Activated T-cell treated with anti-CD3 and anti-CD28 coated beads, Interleukin-2, amount 50 U/mL, for 24 hours (primary cell): ENCODE results near the gene IL34.

Source experiments
- DNase-seq: peaks from one replicate; pipeline ENCODE4 v3.0.0-alpha.2; 2020
- H3K27ac Mint-ChIP-seq: 2 replicates; pipeline ENCODE4 v1.8.0; 2020; ENCODE audit warnings: mild to moderate bottlenecking, mixed read lengths
- H3K27me3 Mint-ChIP-seq: 2 replicates; pipeline ENCODE4 v1.8.0; 2020; ENCODE audit warnings: mixed read lengths
- H3K36me3 Mint-ChIP-seq: 2 replicates; pipeline ENCODE4 v1.8.0; 2020; ENCODE audit warnings: low read depth, mixed read lengths
- H3K4me1 Mint-ChIP-seq: 2 replicates; pipeline ENCODE4 v1.8.0; 2020; ENCODE audit warnings: low read depth, mixed read lengths
- H3K4me3 Mint-ChIP-seq: 2 replicates; pipeline ENCODE4 v1.8.0; 2020; ENCODE audit warnings: mild to moderate bottlenecking, moderate library complexity, mixed read lengths
- H3K9me3 Mint-ChIP-seq: 2 replicates; pipeline ENCODE4 v1.8.0; 2020; ENCODE audit warnings: mixed read lengths

The IL34 gene

DNA sequence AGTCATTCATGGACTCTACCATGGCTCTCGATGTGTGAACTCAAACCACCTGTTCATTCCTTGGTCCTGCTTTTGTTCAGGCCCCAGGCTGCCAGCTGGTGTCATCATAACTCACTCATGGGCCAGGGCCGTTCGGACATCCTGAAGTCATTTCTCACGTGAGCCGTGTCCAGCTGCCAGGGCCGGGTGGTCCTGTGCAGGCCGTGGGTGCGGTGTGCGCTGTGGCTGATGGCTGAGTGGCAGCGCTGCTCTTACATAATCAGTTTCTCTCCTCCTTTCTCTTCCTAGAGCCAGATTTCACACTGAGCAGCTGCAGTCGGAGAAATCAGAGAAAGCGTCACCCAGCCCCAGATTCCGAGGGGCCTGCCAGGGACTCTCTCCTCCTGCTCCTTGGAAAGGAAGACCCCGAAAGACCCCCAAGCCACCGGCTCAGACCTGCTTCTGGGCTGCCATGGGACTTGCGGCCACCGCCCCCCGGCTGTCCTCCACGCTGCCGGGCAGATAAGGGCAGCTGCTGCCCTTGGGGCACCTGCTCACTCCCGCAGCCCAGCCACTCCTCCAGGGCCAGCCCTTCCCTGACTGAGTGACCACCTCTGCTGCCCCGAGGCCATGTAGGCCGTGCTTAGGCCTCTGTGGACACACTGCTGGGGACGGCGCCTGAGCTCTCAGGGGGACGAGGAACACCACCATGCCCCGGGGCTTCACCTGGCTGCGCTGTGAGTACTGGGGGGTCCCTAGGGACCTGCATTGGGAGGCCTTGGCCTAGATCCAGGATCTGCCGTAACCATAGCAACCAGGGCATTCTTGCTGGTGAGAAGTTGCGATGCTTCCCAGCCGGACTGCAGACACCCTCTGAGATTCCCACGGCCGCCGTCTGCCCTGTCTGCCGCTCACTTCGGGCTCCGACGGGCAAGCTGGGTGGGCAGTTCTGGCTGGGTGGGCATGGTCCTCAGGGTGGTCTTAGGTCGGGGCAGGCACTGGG lies at the start of gene IL34:
Gene IL34, plus strand, starts transcription at position 300 of the 982 bp plus-strand sequence. Its CDS starts 389 bp downstream, at position 689.
- H3K4me1 Mint-ChIP-seq, result no peaks in the 10 kb centered on the region
- DNase-seq, result no peak
- no peak within 1 kb of the TSS for H3K4me3 Mint-ChIP-seq
- H3K27me3 Mint-ChIP-seq, result no peaks in the 10 kb centered on the region
- no peaks in the 10 kb centered on the region for H3K9me3 Mint-ChIP-seq
- no peaks in the 10 kb centered on the region for H3K36me3 Mint-ChIP-seq
- H3K27ac Mint-ChIP-seq, result no peak within 1 kb of the TSS

DNA sequence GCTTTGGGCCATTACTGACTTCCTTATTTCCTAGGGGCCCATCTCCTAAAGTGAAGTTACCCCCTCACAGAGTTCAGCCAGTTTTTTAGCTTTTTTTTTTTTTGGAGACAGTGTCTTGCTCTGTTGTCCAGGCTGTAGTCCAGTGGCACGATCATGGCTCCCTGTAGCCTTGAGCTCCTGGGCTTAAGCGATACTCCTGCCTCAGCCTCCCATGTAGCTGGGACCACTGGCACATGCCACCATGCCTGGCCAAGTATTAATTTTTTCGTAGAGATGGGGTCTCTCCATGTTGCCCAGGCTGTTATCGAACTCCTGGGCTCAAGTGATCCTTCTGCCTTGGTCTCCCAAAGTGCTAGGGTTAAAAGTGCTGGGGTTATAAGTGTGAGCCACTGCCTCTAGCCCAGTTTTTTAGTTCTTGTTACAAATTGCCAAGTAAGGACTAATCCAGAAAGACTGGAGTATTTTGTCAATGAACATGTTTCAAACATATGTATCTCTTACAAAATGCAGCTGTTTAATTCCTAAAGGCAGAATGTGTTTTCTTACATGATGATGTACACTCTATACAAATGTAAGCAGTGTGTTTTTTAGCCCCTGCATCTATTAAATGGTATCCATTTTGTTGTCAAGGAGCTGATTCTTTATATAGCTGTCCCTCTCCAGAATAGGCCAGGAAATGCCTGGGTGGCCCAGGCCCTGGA lies 49.1 kb upstream of the IL34 start:
- no peaks in the 10 kb centered on the region for H3K36me3 Mint-ChIP-seq

DNA sequence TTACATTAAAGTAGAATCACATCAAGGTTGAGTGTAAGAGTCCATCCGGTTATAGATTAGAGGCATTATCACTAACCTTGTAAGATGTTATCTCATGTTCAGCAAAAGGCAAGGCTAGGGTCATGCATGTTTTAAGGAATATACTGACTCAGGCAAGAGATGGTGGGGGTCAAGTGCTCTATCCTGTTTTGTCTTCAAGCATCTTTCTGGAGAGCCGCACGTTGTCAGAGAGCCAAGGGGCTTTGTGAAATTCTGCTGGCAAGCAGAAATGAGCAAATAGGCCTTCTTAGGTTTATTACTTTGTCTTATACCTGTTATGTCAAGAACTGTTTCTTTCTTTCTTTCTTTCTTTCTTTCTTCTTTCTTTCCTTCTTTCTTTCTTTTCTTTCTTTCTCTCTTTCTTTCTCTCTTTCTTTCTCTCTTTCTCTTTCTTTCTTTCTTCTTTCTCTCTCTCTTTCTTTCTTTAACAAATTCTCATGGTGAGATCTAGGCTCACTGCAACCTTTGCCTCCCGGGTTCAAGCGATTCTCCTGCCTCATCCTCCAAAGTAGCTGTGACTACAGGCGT lies 47.3 kb upstream of the IL34 start:
- no peak overlapping the region for H3K4me3 Mint-ChIP-seq
- DNase-seq, result no peak
- no peak overlapping the region for H3K27ac Mint-ChIP-seq
- H3K36me3 Mint-ChIP-seq, result no peaks in the 10 kb centered on the region
- no peaks in the 10 kb centered on the region for H3K9me3 Mint-ChIP-seq
- H3K4me1 Mint-ChIP-seq, result no peaks in the 10 kb centered on the region
- no peaks in the 10 kb centered on the region for H3K27me3 Mint-ChIP-seq

More for the DNA sequence above, 49.1 kb upstream of the IL34 start:
- Mint-ChIP-seq H3K27ac (no peak overlapping the region), H3K4me1 (no peaks in the 10 kb centered on the region), H3K4me3 (no peak overlapping the region), H3K27me3 (no peaks in the 10 kb centered on the region), H3K9me3 (no peaks in the 10 kb centered on the region)
- DNase-seq, result no peak

DNA sequence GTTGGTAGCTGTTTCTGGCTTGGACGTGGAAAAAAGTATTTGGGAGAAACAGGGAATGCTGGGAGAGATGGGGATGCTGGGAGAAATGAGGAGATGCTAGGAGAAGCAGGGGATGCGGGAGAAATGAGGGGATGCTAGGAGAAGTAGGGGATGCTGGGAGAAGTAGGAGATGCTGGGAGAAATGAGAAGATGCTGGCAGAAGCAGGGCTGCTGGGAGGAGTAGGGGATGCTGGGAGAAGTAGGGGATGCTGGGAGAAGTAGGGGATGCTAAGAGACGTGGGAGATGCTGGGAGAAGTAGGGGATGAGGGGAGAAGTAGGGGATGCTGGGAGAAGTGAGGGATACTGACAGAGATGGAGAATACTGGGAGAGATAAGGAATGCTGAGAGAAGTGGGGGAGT lies 45.6 kb upstream of the IL34 start:
- Mint-ChIP-seq H3K36me3 (no peaks in the 10 kb centered on the region), H3K9me3 (no peaks in the 10 kb centered on the region), H3K4me3 (no peak overlapping the region), H3K4me1 (no peaks in the 10 kb centered on the region), H3K27me3 (no peaks in the 10 kb centered on the region), H3K27ac (no peak overlapping the region)
- DNase-seq, result no peak

DNA sequence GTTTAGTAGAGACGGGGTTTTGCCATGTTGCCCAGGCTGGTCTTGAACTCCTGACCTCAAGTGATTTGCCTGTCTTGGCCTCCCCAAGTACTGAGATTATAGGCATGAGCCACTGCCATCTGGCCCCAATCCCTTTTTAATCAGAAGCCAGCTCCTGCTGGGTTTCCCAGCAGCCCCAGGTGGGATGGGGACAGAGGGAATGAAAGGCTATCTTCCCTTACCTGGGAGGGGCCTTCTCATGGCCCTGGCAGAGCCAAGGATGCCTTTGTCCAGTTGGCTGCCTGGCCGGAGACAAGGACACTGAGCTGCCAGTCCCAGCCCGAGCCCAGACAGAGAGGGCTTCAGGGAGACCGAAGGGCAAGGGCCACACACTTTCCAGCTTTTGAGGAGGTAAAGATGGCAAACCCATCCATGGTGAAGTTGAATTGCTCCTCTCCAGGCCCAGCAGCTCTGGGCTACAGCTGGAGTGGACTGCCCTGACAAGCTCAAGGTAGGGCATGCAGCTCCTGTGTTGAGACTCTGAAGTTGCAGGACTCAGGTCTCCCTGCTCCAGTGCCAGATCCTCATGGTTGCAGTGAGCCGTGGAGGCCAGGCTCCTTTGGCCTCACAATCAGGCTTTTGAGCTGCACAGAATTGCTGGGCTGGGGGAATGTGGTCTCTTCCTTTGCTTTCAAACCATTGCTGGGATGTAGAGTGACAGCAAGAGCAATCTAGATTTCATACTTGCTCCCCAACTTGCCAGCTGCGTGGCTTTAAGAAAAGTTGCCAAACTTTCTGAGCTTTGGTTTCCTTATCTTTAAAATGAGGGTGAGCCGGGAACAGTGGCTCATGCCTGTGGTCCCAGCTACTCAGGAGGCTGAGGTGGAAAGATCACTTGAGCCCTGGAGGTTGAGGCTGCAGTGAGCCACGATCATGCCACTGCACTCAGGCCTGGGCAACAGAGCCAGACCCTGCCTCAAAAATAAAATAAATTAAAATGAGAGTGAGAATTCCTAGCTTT lies 44.5 kb upstream of the IL34 start:
- H3K27me3 Mint-ChIP-seq, result no peaks in the 10 kb centered on the region
- H3K4me1 Mint-ChIP-seq, result no peaks in the 10 kb centered on the region
- DNase-seq, result no peak
- no peak overlapping the region for H3K27ac Mint-ChIP-seq
- H3K4me3 Mint-ChIP-seq, result no peak overlapping the region
- H3K9me3 Mint-ChIP-seq, result no peaks in the 10 kb centered on the region
- H3K36me3 Mint-ChIP-seq, result no peaks in the 10 kb centered on the region

DNA sequence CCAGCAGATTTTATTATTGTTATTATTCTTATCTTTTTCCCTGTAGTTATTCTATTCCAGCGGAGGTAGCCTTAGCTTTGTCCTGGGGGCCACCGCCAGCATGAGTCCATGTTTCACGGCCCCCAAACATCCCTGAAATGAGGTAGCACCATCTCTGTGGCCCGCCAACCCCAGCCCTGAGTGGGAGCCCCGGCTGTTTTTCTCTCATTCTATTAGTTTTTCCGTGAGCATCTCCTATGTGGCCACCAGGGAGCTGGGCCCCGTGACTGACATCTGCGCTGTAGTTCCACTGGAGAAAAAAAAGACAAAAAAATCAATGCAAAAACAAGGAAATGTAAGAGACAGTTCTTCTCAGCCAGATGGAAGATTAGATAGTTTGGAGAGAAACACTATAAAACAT lies 43.5 kb upstream of the IL34 start:
- no peak for DNase-seq
- no peak overlapping the region for H3K27ac Mint-ChIP-seq
- H3K4me3 Mint-ChIP-seq, result no peak overlapping the region
- H3K4me1 Mint-ChIP-seq, result no peaks in the 10 kb centered on the region
- no peaks in the 10 kb centered on the region for H3K36me3 Mint-ChIP-seq
- no peaks in the 10 kb centered on the region for H3K27me3 Mint-ChIP-seq
- no peaks in the 10 kb centered on the region for H3K9me3 Mint-ChIP-seq

DNA sequence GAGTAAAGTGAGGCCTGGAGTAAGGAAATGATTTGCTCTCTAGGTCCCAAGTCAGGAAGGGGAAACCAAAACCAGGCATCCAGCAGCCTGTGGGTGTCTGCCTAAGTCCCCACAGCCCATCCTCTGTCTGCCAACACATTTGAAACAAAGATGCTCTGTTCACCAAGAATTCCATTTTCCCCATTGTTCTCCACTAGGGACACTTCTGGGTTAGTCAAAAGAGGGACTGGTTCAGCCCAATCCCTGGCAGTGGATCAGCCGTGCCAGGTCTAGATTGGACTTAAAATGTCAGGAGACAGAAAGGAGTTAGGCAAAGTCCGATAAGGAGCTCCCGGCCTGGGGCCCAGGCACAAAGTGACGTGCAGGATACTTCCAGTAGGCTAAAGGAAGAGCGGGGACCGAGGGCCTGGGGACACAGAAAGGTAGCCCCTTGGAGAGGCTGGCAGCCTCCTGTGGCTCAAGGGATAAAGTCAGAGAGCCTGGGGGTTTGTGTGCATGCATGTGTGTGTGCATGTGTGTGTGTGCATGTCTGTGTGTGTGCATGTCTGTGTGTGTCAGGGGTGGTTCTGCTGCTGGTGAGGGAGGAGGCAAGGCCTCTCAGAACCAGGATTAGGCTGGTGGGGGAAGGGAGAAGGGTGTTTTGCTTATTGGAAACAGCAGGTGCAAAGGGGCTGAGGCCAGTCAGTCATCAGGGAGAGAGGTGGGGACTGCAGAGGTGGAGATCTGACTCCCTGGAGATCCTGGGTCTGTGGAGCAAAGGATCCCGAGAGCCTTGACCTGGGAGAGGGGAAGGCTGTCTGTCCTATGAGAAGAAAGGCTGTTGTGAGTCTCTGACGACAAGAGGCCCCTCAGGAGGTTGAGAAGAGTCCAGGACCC lies 41.7 kb upstream of the IL34 start:
- no peak for DNase-seq
- Mint-ChIP-seq H3K36me3 (no peaks in the 10 kb centered on the region), H3K27me3 (no peaks in the 10 kb centered on the region), H3K4me1 (no peaks in the 10 kb centered on the region), H3K9me3 (no peaks in the 10 kb centered on the region), H3K4me3 (no peak overlapping the region), H3K27ac (no peak overlapping the region)

DNA sequence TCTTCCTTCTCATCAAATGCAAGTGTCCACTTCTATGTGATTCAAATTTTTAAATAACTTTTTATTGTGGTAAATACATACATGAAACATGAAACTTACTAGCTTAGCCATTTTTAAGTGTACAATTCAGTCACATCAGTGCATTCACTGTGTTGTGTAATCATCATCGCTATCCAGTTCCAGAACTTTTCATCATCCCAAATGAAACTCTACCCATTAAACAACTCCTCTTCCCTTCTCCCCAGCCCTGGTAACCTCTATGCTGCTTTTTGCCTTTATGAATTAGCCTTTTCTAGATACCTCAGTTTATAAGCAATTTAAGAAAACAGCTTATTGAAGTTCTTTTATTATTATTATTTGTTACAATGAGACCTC lies 41.1 kb upstream of the IL34 start:
- DNase-seq, result no peak
- Mint-ChIP-seq H3K4me1 (no peaks in the 10 kb centered on the region), H3K36me3 (no peaks in the 10 kb centered on the region), H3K27ac (no peak overlapping the region), H3K4me3 (no peak overlapping the region), H3K27me3 (no peaks in the 10 kb centered on the region), H3K9me3 (no peaks in the 10 kb centered on the region)

DNA sequence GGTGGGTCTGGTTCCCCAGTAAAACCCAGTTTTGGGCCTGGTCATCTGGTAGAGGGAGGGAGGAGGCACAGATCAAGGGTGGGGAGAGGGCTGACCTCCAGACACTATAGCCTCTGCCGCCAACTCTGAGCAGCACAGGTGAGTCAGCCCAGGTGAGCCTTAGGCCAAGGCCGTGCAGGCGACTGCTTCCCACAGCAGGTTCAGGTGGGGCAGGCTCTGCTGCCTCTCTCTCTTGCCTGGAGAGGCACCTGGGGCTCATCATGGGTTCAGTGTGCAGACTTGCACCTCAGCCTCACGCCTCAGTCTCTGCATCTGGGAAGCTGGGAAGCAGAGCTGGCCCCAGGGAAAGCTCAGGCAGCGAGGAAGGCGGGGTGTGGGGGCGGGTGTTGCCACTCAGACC lies 37.8 kb upstream of the IL34 start:
- no peak overlapping the region for H3K4me3 Mint-ChIP-seq
- H3K27ac Mint-ChIP-seq, result no peak overlapping the region
- H3K9me3 Mint-ChIP-seq, result no peaks in the 10 kb centered on the region
- no peaks in the 10 kb centered on the region for H3K27me3 Mint-ChIP-seq
- DNase-seq, result no peak
- H3K36me3 Mint-ChIP-seq, result no peaks in the 10 kb centered on the region
- no peaks in the 10 kb centered on the region for H3K4me1 Mint-ChIP-seq

DNA sequence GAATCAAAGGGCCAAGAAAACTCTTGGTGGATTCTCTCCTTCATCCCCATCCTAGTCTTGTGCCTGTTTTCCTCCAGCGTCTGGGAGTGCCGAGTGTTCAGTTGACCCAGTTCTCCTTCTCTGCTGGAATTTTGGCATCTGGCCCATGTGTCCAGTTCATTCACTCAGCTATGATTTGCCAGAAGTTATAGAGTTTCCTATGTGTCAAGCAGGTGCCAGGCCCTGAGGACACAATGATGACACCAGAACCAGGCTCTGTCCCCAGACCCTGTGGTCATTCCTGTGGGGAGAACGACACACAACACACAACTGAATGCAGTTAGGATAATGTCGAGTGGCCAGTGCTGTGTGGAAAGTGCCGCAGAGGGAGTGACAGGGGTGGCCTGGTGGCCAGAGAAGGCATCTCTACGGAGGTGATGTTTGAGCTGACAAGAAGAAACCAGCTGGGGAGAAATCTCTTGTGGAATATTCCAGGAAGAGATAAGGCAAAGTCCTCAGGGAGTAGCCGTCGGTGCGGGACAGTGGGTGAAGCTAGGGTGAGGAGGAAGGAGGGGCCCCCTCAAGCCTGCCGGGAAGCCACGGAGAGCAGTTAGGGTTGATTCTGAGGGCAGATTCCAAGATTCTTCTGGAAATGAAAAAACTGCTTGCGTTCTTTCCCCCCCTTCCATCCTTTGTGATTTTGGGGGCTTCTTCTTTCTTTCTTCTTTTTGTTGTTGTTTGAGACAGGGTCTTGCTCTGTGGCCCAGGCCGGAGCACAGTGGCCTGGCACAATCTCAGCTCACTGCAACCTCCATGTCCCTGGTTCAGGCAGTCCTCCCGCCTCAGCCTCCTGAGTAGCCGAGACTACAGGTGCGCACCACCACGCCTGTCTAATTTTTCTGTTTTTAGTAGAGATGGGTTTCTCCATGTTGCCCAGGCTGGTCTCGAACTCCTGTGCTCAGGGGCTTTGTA lies 35.8 kb upstream of the IL34 start:
- no peaks in the 10 kb centered on the region for H3K4me1 Mint-ChIP-seq
- DNase-seq, result no peak
- no peaks in the 10 kb centered on the region for H3K36me3 Mint-ChIP-seq
- H3K27me3 Mint-ChIP-seq, result no peaks in the 10 kb centered on the region
- H3K4me3 Mint-ChIP-seq, result no peak overlapping the region
- no peak overlapping the region for H3K27ac Mint-ChIP-seq
- H3K9me3 Mint-ChIP-seq, result no peaks in the 10 kb centered on the region

DNA sequence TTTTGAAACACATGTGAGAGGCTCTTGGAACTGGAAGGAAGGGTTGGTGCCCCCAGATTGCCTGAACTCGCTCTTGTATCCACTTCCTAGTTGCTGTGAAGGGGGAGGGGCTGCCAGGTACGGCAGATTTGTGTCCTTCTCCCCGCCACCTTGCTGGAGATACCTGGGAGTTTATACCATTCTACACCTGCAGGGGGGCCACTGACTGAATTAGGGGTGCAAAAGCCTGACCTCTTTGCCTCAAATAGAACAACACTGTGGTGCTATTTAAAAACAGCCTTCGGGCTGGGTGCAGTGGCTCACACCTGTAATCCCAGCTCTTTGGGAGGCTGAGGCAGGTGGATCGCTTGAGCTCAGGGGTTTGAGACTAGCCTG lies 35.1 kb upstream of the IL34 start:
- no peaks in the 10 kb centered on the region for H3K9me3 Mint-ChIP-seq
- H3K36me3 Mint-ChIP-seq, result no peaks in the 10 kb centered on the region
- no peaks in the 10 kb centered on the region for H3K4me1 Mint-ChIP-seq

DNA sequence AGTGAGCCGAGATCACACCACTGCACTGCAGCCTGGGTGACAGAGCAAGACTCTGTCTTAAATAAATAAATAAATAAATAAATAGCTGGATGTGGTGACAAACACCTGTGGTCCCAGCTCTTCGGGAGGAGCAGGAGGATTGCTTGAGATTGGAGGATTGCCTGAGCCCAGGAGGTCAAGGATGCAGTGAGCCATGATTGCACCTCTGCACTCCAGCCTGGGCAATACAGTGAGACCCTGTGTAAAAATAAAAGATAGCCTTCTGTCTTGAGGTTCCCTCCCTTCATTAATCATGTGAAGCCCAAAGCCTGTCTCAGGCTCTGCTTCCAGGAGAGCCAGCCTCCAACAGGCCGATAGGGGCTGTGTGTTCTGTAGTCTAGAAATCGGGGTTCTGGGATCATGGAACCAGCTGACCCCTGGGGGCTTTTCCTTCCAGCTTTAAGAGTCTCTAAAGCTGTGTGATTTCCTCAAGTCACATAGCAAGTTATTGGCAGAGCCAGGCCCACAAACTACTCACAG lies 34.5 kb upstream of the IL34 start:
- Mint-ChIP-seq H3K27ac (no peak overlapping the region), H3K4me1 (no peaks in the 10 kb centered on the region), H3K9me3 (no peaks in the 10 kb centered on the region), H3K27me3 (no peaks in the 10 kb centered on the region), H3K36me3 (no peaks in the 10 kb centered on the region), H3K4me3 (no peak overlapping the region)
- no peak for DNase-seq

More for the DNA sequence above, 35.1 kb upstream of the IL34 start:
- Mint-ChIP-seq H3K27ac (no peak overlapping the region), H3K4me3 (no peak overlapping the region), H3K27me3 (no peaks in the 10 kb centered on the region)
- no peak for DNase-seq
